C4-2B (cell line): ENCODE results near the gene RHPN2.
A peak's percentile ranks its signal among the peaks of the same experiment; 100 is the strongest.
"Not testable (repeated sequence)": the region's sequence is repeated elsewhere in the genome, so short reads cannot be mapped to it uniquely, and the experiment has no call there.

Source experiments
- H3K27ac ChIP-seq: fragments of 450-650 bp; 2 replicates; pipeline ENCODE4 v1.5.1; 2017
- CTCF ChIP-seq: fragments of 450-650 bp; conservative IDR thresholded peaks from 2 replicates; pipeline ENCODE4 v1.5.1; 2017; ENCODE audit warnings: mild to moderate bottlenecking
- ZFX ChIP-seq: fragments of 450-650 bp; IDR thresholded peaks from 2 replicates; pipeline ENCODE4 v1.6.1; 2017

The RHPN2 gene

GRCh38 chr19:33005440-33005839, 59.2 kb downstream of the RHPN2 start:
- peak overlapping the region; percentile 57 for H3K27ac ChIP-seq
- TF ChIP-seq CTCF (no peak), ZFX (no peak)

- not testable (repeated sequence) for H3K27ac ChIP-seq
Observed at GRCh38 chr19:33003424-33004024, 61.2 kb downstream of the RHPN2 start.

- peak overlapping the region; percentile 40 for H3K27ac ChIP-seq
Observed at GRCh38 chr19:33002126-33002865, 62.4 kb downstream of the RHPN2 start.

- TF ChIP-seq CTCF (no peak), ZFX (no peak)
- H3K27ac ChIP-seq, result no peak overlapping the region
Observed at GRCh38 chr19:33000910-33001309, 63.8 kb downstream of the RHPN2 start.

- TF ChIP-seq CTCF (no peak), ZFX (no peak)
- no peak overlapping the region for H3K27ac ChIP-seq
Observed at GRCh38 chr19:33000510-33000909, 64.2 kb downstream of the RHPN2 start.

- no peak overlapping the region for H3K27ac ChIP-seq
- TF ChIP-seq ZFX (no peak), CTCF (no peak)
Observed at GRCh38 chr19:32998722-32999121, 66.0 kb downstream of the RHPN2 start.

GRCh38 chr19:32997716-32998355, 66.9 kb downstream of the RHPN2 start:
- TF ChIP-seq CTCF (no peak), ZFX (no peak)
- H3K27ac ChIP-seq, result peak overlapping the region; percentile 27

GRCh38 chr19:32997061-32997464, 67.6 kb downstream of the RHPN2 start:
- H3K27ac ChIP-seq, result peak overlapping the region; percentile 27

GRCh38 chr19:32995966-32996365, 68.7 kb downstream of the RHPN2 start:
- not testable (repeated sequence) for H3K27ac ChIP-seq
